HepG2 (cell line): ENCODE measurements around the gene CHMP4B. TPM values are rescaled to one million over a fixed set of nuclear protein-coding genes. Genes with fewer than 3 reads are reported as not detected.

ENCODE experiments used
- BRCA1 ChIP-seq: sonication (generic); formaldehyde crosslinking; IDR thresholded peaks from 2 replicates; pipeline ENCODE4 v1.4.0; 2020; ENCODE audit warnings: missing genetic modification reagents
- CBX1 ChIP-seq: IDR thresholded peaks from one replicate; pipeline ENCODE4 v1.6.1; 2016; ENCODE audit warnings: antibody characterized with exemption, low read depth
- CEBPB ChIP-seq: IDR thresholded peaks from 2 replicates; pipeline ENCODE4 v1.6.1; 2011; ENCODE audit warnings: low read depth, low read length, improper control_type of control experiment, borderline replicate concordance
- DRAP1 ChIP-seq: IDR thresholded peaks from 2 replicates; pipeline ENCODE4 v1.6.1; 2016; ENCODE audit warnings: missing genetic modification reagents, missing compliant biosample characterization
- FOXK2 ChIP-seq: fragments of 450-650 bp; IDR thresholded peaks from 2 replicates; pipeline ENCODE4 v1.6.1; 2016
- FOXO4 ChIP-seq: sonication (generic); formaldehyde crosslinking; conservative IDR thresholded peaks from 2 replicates; pipeline ENCODE4 v1.8.1; 2023; ENCODE audit warnings: missing genetic modification reagents
- GMEB1 ChIP-seq: sonication (generic); formaldehyde crosslinking; IDR thresholded peaks from 2 replicates; pipeline ENCODE4 v1.5.1; 2020; ENCODE audit warnings: missing genetic modification reagents, mild to moderate bottlenecking, borderline replicate concordance
- GPN1 ChIP-seq: sonication (generic); formaldehyde crosslinking; IDR thresholded peaks from 2 replicates; pipeline ENCODE4 v1.5.1; 2020; ENCODE audit warnings: missing genetic modification reagents, borderline replicate concordance
- MLLT10 ChIP-seq: sonication (generic); formaldehyde crosslinking; IDR thresholded peaks from 2 replicates; pipeline ENCODE4 v1.4.0; 2020; ENCODE audit warnings: missing genetic modification reagents
- REST ChIP-seq, 2 experiments: IDR thresholded peaks; 2 replicates each; pipeline ENCODE4 v1.6.1; 2011 to 2012; ENCODE audit warnings: low read length in 2 of 2, borderline replicate concordance in 1 of 2, low read depth in 1 of 2, mild to moderate bottlenecking in 1 of 2, moderate library complexity in 1 of 2
- SALL2 ChIP-seq: sonication (generic); formaldehyde crosslinking; IDR thresholded peaks from 2 replicates; pipeline ENCODE4 v1.8.1; 2023; ENCODE audit warnings: mild to moderate bottlenecking, missing genetic modification reagents, inconsistent platforms
- SP140L ChIP-seq: sonication (generic); formaldehyde crosslinking; IDR thresholded peaks from 2 replicates; pipeline ENCODE4 v1.4.0; 2020; ENCODE audit warnings: missing genetic modification reagents, borderline replicate concordance
- SUZ12 ChIP-seq: fragments of 150-350 bp; IDR thresholded peaks from 2 replicates; pipeline ENCODE4 v1.6.1; 2014; ENCODE audit warnings: low read depth, low read length
- TFAP4 ChIP-seq: sonication (generic); IDR thresholded peaks from 2 replicates; pipeline ENCODE4 v1.6.1; 2016; ENCODE audit warnings: low read depth, borderline replicate concordance
- ZMYM4 ChIP-seq: sonication (generic); formaldehyde crosslinking; IDR thresholded peaks from 2 replicates; pipeline ENCODE4 v1.8.1; 2023; ENCODE audit warnings: mild to moderate bottlenecking, missing genetic modification reagents
- ZNF24 ChIP-seq: fragments of 450-650 bp; IDR thresholded peaks from 2 replicates; pipeline ENCODE4 v1.6.1; 2017; ENCODE audit warnings: antibody characterized with exemption, mild to moderate bottlenecking
- ZNF280B ChIP-seq: sonication (generic); formaldehyde crosslinking; IDR thresholded peaks from 2 replicates; pipeline ENCODE4 v1.5.0; 2020; ENCODE audit warnings: missing genetic modification reagents, mild to moderate bottlenecking, borderline replicate concordance
- ZNF543 ChIP-seq: sonication (generic); formaldehyde crosslinking; IDR thresholded peaks from 2 replicates; pipeline ENCODE4 v1.4.0; 2020; ENCODE audit warnings: mild to moderate bottlenecking, missing genetic modification reagents
- ZNF7 ChIP-seq: IDR thresholded peaks from 2 replicates; pipeline ENCODE4 v1.6.1; 2016; ENCODE audit warnings: missing biosample characterization, missing genetic modification reagents
- ZNF878 ChIP-seq: sonication (generic); formaldehyde crosslinking; IDR thresholded peaks from 2 replicates; pipeline ENCODE4 v1.8.1; 2023; ENCODE audit warnings: mild to moderate bottlenecking, missing genetic modification reagents, moderate library complexity
- polyA plus RNA-seq, 8 experiments: library from polyadenylated mRNA; depleted of rRNA in 3 of 8; stranded (reverse) in 7 of 8; unstranded in 1 of 8; fragments of >200 nt; fragmentation: Illumina TruSeq in 4 of 8; extraction: Trizol in 4 of 8; gene quantifications; 2 replicates each; pipeline versions ENCODE4 v1.2.1 to v1.2.3, GENCODE V29; 2011 to 2016; ENCODE audit warnings: low read depth in 4 of 8, missing spikeins in 1 of 8, mixed read lengths in 1 of 8; ENCODE audit not compliant: insufficient read depth in 1 of 8
- total RNA-seq, 5 experiments: library from RNA; depleted of rRNA; stranded (reverse); fragments of >200 nt; fragmentation: Illumina TruSeq; extraction: Trizol; gene quantifications; 2 replicates each; pipeline ENCODE4 v1.2.3, GENCODE V29; 2016; ENCODE audit warnings: low read depth in 1 of 5

The CHMP4B gene
- total and polyA plus RNA-seq, 2 of the 13 experiments (the other 11 are each of a cell fraction or from before 2014, with no cell fraction given) = 40.1 to 45.6 TPM

- TF ChIP-seq ZNF280B (no peak), ZMYM4 (CRISPR knock-in tag) (no peak; the same call in 1 of the 2 replicates), SP140L (CRISPR knock-in tag) (no peak), FOXK2 (no peak), MLLT10 (no peak), SALL2 (no peak), SUZ12 (no peak), GMEB1 (CRISPR knock-in tag) (no peak), ZNF7 (CRISPR knock-in tag) (no peak), TFAP4 (no peak), CEBPB (no peak), DRAP1 (CRISPR knock-in tag) (no peak), ZNF543 (no peak), FOXO4 (CRISPR knock-in tag) (no peak), GPN1 (no peak; the same call in 1 of the 2 replicates), REST (IDR thresholded peaks at IDR 0.05; ENCODE audit: borderline replicate concordance in 1 of 2, low read depth in 1 of 2, low read length in 2 of 2) (no peak), ZNF878 (CRISPR knock-in tag) (no peak), CBX1 (no peak), ZNF24 (no peak), BRCA1 (CRISPR knock-in tag) (no peak)
Measured at GRCh38 chr20:33862709-33863403, 51.7 kb downstream of the CHMP4B start (continued).
